BLaER1 (cell line): ENCODE results near the gene MED7.
A peak's percentile ranks its signal among the peaks of the same experiment; 100 is the strongest.

Source experiments
- H3K27ac ChIP-seq: shearing (Covaris generic); formaldehyde crosslinking; 2 replicates; pipeline ENCODE4 v1.8.1; 2022
- H3K27me3 ChIP-seq: shearing (Covaris generic); formaldehyde crosslinking; 2 replicates; pipeline ENCODE4 v1.8.1; 2022
- H3K36me3 ChIP-seq: shearing (Covaris generic); formaldehyde crosslinking; 2 replicates; pipeline ENCODE4 v1.8.1; 2022
- H3K4me1 ChIP-seq: shearing (Covaris generic); formaldehyde crosslinking; 2 replicates; pipeline ENCODE4 v1.8.1; 2022
- H3K4me2 ChIP-seq: shearing (Covaris generic); formaldehyde crosslinking; 2 replicates; pipeline ENCODE4 v1.8.1; 2022
- H3K4me3 ChIP-seq: shearing (Covaris generic); formaldehyde crosslinking; 2 replicates; pipeline ENCODE4 v1.8.1; 2022
- H3K9ac ChIP-seq: shearing (Covaris generic); formaldehyde crosslinking; 2 replicates; pipeline ENCODE4 v1.8.1; 2022
- H3K9me3 ChIP-seq: shearing (Covaris generic); formaldehyde crosslinking; 2 replicates; pipeline ENCODE4 v1.8.1; 2022
- H4K20me1 ChIP-seq: shearing (Covaris generic); formaldehyde crosslinking; 2 replicates; pipeline ENCODE4 v1.8.1; 2022
- Cebpa-rat ChIP-seq: shearing (Covaris generic); IDR thresholded peaks from 2 replicates; pipeline ENCODE4 v1.8.1; 2022

Gene MED7

DNA sequence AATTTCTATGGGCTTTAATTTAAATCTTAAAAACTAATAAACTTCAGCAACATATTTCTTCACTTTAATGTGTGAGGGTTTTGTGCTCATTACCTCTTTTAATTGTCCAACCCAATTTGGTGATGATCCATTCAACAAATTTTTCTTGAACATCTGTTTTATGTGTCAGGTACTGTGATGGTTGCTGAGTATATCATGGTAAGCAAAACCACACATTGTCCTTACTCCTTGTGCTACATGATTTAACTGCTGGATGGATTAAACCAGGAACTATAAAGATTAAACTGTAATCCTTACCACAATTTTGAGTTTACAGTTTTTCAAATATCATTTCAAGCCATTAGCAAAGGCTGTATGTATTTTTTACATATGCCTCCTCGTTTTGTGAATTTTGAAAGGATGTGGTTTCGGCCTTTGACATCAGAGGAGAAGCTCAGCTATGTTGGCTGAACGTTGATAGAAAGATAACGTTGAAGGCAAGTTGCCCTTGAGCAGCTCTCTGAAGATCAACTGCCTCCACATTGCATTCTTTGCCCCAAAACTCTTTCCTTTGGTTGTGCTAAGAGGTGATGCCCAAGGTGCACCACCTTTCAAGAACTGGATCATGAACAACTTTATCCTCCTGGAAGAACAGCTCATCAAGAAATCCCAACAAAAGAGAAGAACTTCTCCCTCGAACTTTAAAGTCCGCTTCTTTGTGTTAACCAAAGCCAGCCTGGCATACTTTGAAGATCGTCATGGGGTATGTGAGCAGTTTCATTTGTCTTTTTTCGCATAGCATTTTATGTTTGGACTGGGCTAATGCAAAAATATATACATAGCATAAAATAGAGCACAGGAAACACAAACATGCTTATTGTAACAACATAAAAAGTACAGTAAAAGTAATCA is 38.0 kb upstream of the MED7 start, which contains the start of gene ITK:
Gene ITK, plus strand, starts transcription at position 467 of the 891 bp plus-strand sequence. Its CDS starts 138 bp downstream, at position 605.
- Histone ChIP-seq H3K36me3 (no peaks in the 10 kb centered on the region), H3K9ac (no peak within 1 kb of the TSS), H3K4me2 (no peak within 1 kb of the TSS), H3K9me3 (peaks cover 5% of the 10 kb centered on the region; the same call in 1 of the 2 replicates), H3K4me1 (0 out of 2 replicates have a peak, but pooled peaks cover 3% of the 10 kb centered on the region), H3K4me3 (no peak within 1 kb of the TSS), H3K27me3 (no peaks in the 10 kb centered on the region), H4K20me1 (no peaks in the 10 kb centered on the region), H3K27ac (no peak within 1 kb of the TSS)
- TF ChIP-seq Cebpa-rat: no peak

DNA sequence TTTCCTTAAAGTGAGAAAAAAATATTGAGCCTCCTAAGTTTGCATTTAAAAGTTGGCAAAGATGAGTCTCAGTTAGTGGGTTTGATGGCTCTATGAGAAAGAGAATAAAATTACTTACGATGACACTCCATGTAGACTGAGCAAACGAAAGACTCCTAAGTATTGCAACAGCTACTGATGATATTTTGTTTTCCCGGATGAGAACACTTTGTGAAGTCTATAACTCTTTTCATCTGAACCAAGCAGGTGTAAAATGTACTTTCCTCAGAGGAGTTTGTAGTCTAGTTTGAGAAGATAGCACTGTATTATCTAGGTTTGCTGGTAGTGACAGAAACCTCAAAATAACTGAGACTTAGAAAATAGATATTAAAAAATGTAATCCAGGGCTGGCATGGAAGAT is 36.3 kb upstream of the MED7 start:
- Histone ChIP-seq H3K9ac (no peak overlapping the region), H3K4me3 (no peak overlapping the region), H3K27me3 (no peaks in the 10 kb centered on the region), H3K27ac (no peak overlapping the region), H3K4me2 (no peak overlapping the region), H4K20me1 (no peaks in the 10 kb centered on the region), H3K4me1 (peaks cover 4% of the 10 kb centered on the region; the same call in 1 of the 2 replicates), H3K36me3 (no peaks in the 10 kb centered on the region), H3K9me3 (peaks cover 19% of the 10 kb centered on the region)
- no peak for TF ChIP-seq Cebpa-rat

DNA sequence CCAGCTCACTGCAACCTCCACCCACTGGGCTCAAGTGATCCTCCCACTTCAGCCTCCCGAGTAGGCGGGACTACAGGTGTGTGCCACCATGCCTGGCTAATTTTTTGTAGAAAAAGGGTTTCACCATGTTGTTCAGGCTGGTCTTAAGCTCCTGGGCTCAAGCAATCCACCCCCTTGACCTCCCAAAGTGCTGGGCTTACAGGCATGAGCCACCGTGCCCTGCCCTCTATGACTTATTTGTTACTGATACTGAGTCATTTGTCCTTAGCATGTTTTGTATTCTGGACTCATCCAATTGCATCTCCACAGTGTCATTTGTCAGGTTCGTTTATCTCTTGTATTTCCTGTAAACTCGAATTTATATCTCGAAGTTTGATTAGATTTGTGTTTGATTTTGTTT is 35.3 kb upstream of the MED7 start:
- Histone ChIP-seq H3K27me3 (no peaks in the 10 kb centered on the region), H3K36me3 (no peaks in the 10 kb centered on the region), H3K4me1 (peaks cover 13% of the 10 kb centered on the region), H3K4me3 (no peak overlapping the region), H3K4me2 (no peak overlapping the region), H4K20me1 (no peaks in the 10 kb centered on the region), H3K27ac (no peak overlapping the region), H3K9ac (no peak overlapping the region), H3K9me3 (peaks cover 20% of the 10 kb centered on the region)
- no peak for TF ChIP-seq Cebpa-rat

DNA sequence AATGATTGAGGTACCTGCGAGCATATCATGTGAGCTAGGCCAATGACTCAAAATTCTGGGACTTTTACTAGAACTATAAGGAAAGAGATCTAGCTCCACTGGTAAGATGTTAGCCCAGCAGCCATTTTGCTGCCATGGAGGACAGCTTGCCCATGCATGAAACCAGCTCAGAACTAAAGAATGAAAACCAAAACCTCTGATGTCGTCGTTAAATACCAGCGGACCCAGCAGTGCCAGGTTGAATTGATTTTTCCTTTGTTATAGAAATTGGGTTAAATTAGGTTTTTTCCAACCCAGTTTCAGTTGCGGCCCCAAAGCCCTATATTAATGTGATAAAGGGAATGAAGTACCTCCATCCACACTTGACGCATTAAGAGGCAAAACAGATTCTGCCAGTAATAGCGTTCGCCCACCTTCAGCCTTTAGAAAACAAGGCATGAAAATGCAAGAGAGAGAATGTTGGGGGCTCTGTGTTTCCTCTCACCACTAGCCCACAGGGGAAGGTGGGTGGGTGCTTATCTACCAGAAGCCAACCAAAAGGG is 32.5 kb upstream of the MED7 start:
- Histone ChIP-seq H3K36me3 (no peaks in the 10 kb centered on the region), H3K27ac (no peak overlapping the region)
- no peak for TF ChIP-seq Cebpa-rat

DNA sequence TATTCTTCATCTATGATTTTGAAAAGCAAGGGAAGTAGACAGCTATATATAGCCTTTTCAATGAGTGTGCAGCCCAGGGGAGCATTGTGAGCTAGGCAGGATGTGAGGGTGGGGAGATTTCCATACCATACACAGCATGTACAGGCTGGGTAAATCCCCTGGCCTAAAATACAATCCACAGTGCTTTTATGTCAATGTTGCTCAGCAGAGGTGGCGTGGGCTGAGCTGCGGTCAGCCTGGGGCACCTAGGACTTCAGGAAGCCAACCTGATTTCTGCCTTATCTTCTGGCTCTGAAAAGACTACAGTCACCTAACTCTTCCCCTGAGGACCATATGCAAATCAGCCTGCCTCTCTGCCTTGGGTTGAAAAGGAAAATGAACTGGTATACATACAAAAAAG is 29.7 kb upstream of the MED7 start:
- Histone ChIP-seq H3K4me2 (peak overlapping the region; percentile 82), H3K9me3 (peaks cover 46% of the 10 kb centered on the region), H3K9ac (peak overlapping the region; percentile 62), H3K27ac (peak overlapping the region; percentile 73), H3K4me1 (peaks cover 54% of the 10 kb centered on the region), H3K27me3 (no peaks in the 10 kb centered on the region), H3K4me3 (peak overlapping the region; percentile 41; the same call in 1 of the 2 replicates), H4K20me1 (no peaks in the 10 kb centered on the region), H3K36me3 (no peaks in the 10 kb centered on the region)
- no peak for TF ChIP-seq Cebpa-rat

More for the DNA sequence above, 32.5 kb upstream of the MED7 start:
- Histone ChIP-seq H3K9me3 (peaks cover 32% of the 10 kb centered on the region), H3K9ac (no peak overlapping the region), H4K20me1 (no peaks in the 10 kb centered on the region), H3K4me3 (no peak overlapping the region), H3K4me1 (peaks cover 38% of the 10 kb centered on the region), H3K4me2 (no peak overlapping the region), H3K27me3 (no peaks in the 10 kb centered on the region)

DNA sequence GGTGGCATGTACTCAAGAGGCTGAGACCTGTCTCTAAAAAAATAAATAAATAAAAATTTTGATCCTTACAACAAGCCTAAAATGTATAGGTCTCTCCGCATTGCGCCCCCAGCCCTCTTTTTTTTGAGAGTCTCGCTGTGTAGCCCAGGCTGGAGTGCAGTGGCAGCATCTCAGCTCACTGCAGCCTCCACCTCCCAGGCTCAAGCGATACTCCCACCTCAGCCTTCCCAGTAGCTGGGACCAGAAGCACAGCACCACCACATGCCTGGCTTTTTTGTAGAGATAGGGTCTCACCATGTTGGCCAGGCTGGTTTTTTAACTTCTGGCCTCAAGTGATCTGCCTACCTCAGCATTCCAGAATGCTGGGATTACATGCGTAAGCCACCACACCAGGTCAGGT is 25.6 kb upstream of the MED7 start:
- no peak for TF ChIP-seq Cebpa-rat
- Histone ChIP-seq H3K36me3 (no peaks in the 10 kb centered on the region), H3K27ac (peak overlapping the region; percentile 76), H4K20me1 (no peaks in the 10 kb centered on the region), H3K4me1 (peaks cover 69% of the 10 kb centered on the region), H3K4me2 (peak overlapping the region; percentile 74), H3K9me3 (peaks cover 47% of the 10 kb centered on the region), H3K4me3 (no peak overlapping the region), H3K9ac (no peak overlapping the region; the same call in 1 of the 2 replicates), H3K27me3 (no peaks in the 10 kb centered on the region)

DNA sequence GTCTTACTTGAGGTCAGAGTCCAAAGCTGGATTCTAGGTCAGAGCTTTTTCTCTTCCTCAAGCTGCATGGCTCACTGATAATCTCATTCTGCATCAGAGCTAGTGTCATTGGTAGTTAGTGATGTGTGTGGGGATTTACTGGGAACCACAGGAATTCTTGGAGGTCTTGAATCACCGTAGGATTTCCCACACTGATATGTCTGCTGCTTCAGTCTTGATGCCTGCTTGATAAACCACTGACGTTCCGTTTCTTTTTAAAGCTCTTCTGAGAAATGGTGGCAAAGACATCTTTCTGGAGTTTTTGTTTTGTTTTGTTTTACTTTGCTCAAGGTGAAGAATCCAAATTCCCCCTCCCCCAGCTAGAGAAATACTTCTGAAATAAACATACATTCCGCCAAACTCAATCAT is 24.6 kb upstream of the MED7 start:
- H4K20me1 ChIP-seq: no peaks in the 10 kb centered on the region
- H3K4me2 ChIP-seq: peak overlapping the region; percentile 74
- peak overlapping the region; percentile 30 for H3K9ac ChIP-seq
- H3K27me3 ChIP-seq: no peaks in the 10 kb centered on the region
- no peak for TF ChIP-seq Cebpa-rat
- no peak overlapping the region for H3K4me3 ChIP-seq
- H3K27ac ChIP-seq: peak overlapping the region; percentile 76
- no peaks in the 10 kb centered on the region for H3K36me3 ChIP-seq
- H3K4me1 ChIP-seq: peaks cover 59% of the 10 kb centered on the region
- H3K9me3 ChIP-seq: peaks cover 47% of the 10 kb centered on the region

DNA sequence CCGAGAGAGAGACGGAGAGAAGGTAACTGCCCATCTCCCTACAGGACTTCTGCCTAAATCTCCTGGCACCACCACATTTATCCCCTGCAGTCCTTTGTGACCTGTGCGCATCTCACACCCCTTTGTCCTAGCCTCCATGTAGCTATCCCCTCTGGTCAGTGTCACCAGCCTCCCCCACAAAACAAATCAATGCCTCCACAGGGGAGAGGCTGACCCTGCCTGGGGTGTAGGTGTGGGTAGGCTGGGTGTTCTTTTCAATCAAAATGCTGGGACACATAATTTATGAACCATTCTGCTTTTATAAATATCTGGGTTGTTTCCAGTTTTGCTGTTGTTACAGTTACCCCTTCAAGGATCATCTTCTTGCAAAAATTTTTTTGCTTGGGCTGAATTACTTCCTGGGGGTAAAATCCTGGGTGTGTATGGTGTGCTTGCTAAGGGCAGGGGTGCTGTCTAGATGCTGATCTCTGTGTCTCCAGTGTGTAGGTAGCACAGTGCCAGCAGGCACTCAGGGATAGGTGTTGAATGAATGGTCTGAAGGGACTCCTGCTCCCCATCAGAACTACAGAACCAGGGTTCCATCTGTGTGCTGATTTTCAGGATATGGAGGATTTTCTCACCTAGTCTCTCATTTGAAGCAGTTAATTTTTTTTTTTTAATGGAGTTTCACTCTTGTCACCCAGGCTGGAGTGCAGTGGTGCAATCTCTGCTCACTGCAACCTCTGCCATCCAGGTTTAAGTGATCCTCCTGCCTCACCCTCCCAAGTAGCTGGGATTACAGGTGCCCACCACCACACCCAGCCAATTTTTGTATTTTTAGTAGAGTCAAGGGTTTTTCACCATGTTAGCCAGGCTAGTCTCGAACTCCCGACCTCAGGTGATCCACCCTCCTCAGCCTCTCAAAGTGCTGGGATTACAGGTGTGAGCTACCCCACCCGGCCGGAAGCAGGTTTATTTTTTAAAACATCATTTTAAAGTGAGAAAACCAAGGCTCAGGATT is 23.8 kb upstream of the MED7 start, which contains the start of gene GARIN3:
Gene GARIN3, minus strand, starts transcription at position 51 of the 1,000 bp plus-strand sequence. CDS start 96 bp downstream, outside the sequence.
- Histone ChIP-seq H3K9me3 (peaks cover 47% of the 10 kb centered on the region), H3K9ac (peak within 1 kb of the TSS; percentile 30), H3K4me1 (peaks cover 52% of the 10 kb centered on the region), H4K20me1 (no peaks in the 10 kb centered on the region), H3K27me3 (no peaks in the 10 kb centered on the region), H3K27ac (peak within 1 kb of the TSS; percentile 76), H3K4me3 (no peak within 1 kb of the TSS), H3K36me3 (no peaks in the 10 kb centered on the region), H3K4me2 (peak within 1 kb of the TSS; percentile 74)
- no peak for TF ChIP-seq Cebpa-rat

DNA sequence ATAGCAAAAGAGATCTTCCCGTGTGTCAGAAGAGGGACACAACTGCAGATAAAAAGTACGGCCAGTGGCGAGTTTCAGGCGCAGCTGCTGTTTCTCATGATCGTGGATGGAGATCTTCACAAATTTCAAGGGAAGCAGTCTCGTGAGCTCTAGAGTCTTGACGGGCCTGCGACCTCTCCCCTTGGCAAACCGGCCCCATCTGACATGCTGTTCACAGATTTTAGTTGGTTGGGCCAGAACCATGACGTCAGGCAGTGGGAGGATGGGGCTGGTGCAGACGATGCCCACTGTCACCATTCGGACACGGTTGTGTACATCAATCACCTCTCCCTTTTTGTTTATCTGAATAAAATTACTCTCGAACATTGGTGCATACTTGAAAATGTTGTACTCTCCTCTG is 23.0 kb upstream of the MED7 start:
- no peaks in the 10 kb centered on the region for H4K20me1 ChIP-seq
- peaks cover 39% of the 10 kb centered on the region for H3K9me3 ChIP-seq
- no peak overlapping the region for H3K9ac ChIP-seq
- no peaks in the 10 kb centered on the region for H3K27me3 ChIP-seq
- H3K4me3 ChIP-seq: no peak overlapping the region
- H3K4me2 ChIP-seq: peak overlapping the region; percentile 74
- no peak overlapping the region for H3K27ac ChIP-seq
- H3K4me1 ChIP-seq: peaks cover 43% of the 10 kb centered on the region
- TF ChIP-seq Cebpa-rat: no peak
- H3K36me3 ChIP-seq: no peaks in the 10 kb centered on the region
